BE2C (cell line): ENCODE measurements around the gene KCNIP4. TPM values are rescaled to one million over a fixed set of nuclear protein-coding genes. Genes with fewer than 3 reads are reported as not detected.
"Not testable (repeated sequence)": the region's sequence is repeated elsewhere in the genome, so short reads cannot be mapped to it uniquely, and the experiment has no call there.

Experiments used
- DNase-seq: peaks from one replicate; pipeline ENCODE4 v3.0.0-alpha.2; 2020
- H3K27me3 ChIP-seq: fragments of 250-450 bp; sonication (Bioruptor Pico); 2 replicates; pipeline ENCODE4 v1.5.1; 2020; ENCODE audit warnings: mild to moderate bottlenecking
- H3K36me3 ChIP-seq: fragments of 250-450 bp; sonication (Bioruptor Pico); 2 replicates; pipeline ENCODE4 v1.5.1; 2020; ENCODE audit warnings: mild to moderate bottlenecking
- H3K4me1 ChIP-seq: fragments of 250-450 bp; sonication (Bioruptor Pico); 2 replicates; pipeline ENCODE4 v1.5.1; 2020
- H3K4me3 ChIP-seq: 2 replicates; pipeline ENCODE4 v1.5.1; 2011; ENCODE audit warnings: low read depth, low read length
- H3K9me3 ChIP-seq: fragments of 250-450 bp; sonication (Bioruptor Pico); 2 replicates; pipeline ENCODE4 v1.5.1; 2020
- CTCF ChIP-seq: IDR thresholded peaks from 2 replicates; pipeline ENCODE4 v1.5.1; 2012; ENCODE audit warnings: mild to moderate bottlenecking, low read depth, low read length
- polyA plus RNA-seq: library from polyadenylated mRNA; unstranded; fragments of >200 nt; gene quantifications from one replicate; pipeline ENCODE4 v1.2.1, GENCODE V29; 2012; ENCODE audit warnings: low read depth, missing spikeins; ENCODE audit not compliant: insufficient read length, insufficient read depth

The KCNIP4 gene
- 7.4 TPM for polyA plus RNA-seq

- Histone ChIP-seq H3K4me3 (peak within 1 kb of the TSS; percentile 16), H3K4me1 (no peaks in the 10 kb centered on the region), H3K27me3 (peaks cover 50% of the 10 kb centered on the region), H3K36me3 (no peaks in the 10 kb centered on the region), H3K9me3 (no peaks in the 10 kb centered on the region)
- DNase-seq, result peak; percentile 37
- no peak for TF ChIP-seq CTCF
These were observed at the start of gene KCNIP4 for GRCh38 chr4:21948347-21949072. Gene KCNIP4 (minus strand): TSS chr4:21948772.

- not testable (repeated sequence) for H3K4me3 ChIP-seq, H3K36me3 ChIP-seq, H3K4me1 ChIP-seq, H3K27me3 ChIP-seq, H3K9me3 ChIP-seq, DNase-seq
These were observed 48.0 kb upstream of the KCNIP4 start for GRCh38 chr4:21996618-21997017.

GRCh38 chr4:21992330-21992729 is 43.8 kb upstream of the KCNIP4 start:
- no peaks in the 10 kb centered on the region for H3K27me3 ChIP-seq
- no peaks in the 10 kb centered on the region for H3K9me3 ChIP-seq
- H3K36me3 ChIP-seq, result no peaks in the 10 kb centered on the region
- DNase-seq, result no peak
- TF ChIP-seq CTCF, result no peak
- no peaks in the 10 kb centered on the region for H3K4me1 ChIP-seq
- H3K4me3 ChIP-seq, result no peak overlapping the region

GRCh38 chr4:21991562-21991961 is 43.0 kb upstream of the KCNIP4 start:
- H3K36me3 ChIP-seq, result no peaks in the 10 kb centered on the region
- no peaks in the 10 kb centered on the region for H3K4me1 ChIP-seq
- no peak for DNase-seq
- H3K27me3 ChIP-seq, result no peaks in the 10 kb centered on the region
- H3K9me3 ChIP-seq, result no peaks in the 10 kb centered on the region
- H3K4me3 ChIP-seq, result no peak overlapping the region
- TF ChIP-seq CTCF, result no peak

GRCh38 chr4:21991050-21991449 is 42.5 kb upstream of the KCNIP4 start:
- no peak for DNase-seq
- Histone ChIP-seq H3K27me3 (no peaks in the 10 kb centered on the region), H3K9me3 (no peaks in the 10 kb centered on the region), H3K36me3 (no peaks in the 10 kb centered on the region), H3K4me3 (no peak overlapping the region), H3K4me1 (no peaks in the 10 kb centered on the region)
- no peak for TF ChIP-seq CTCF

- H3K4me1 ChIP-seq, result no peaks in the 10 kb centered on the region
- no peak overlapping the region for H3K4me3 ChIP-seq
- H3K36me3 ChIP-seq, result no peaks in the 10 kb centered on the region
- no peaks in the 10 kb centered on the region for H3K27me3 ChIP-seq
- no peak for TF ChIP-seq CTCF
- DNase-seq, result no peak
- H3K9me3 ChIP-seq, result no peaks in the 10 kb centered on the region
These were observed 40.8 kb upstream of the KCNIP4 start for GRCh38 chr4:21989351-21989750.
